Ramos (cell line): ENCODE results near the gene TCN1.
"Not testable (repeated sequence)": the region's sequence is repeated elsewhere in the genome, so short reads cannot be mapped to it uniquely, and the experiment has no call there.

Source experiments
- in situ Hi-C: fragments of 300-500 bp; cut with MboI; formaldehyde crosslinking; loops from one replicate; pipeline ENCODE4 v1.14.3; 2022; ENCODE audit warnings: low sequenced_read_pairs; ENCODE audit not compliant: unreplicated experiment

TCN1 gene

GRCh38 chr11:59866397-59866796 is at the start of gene TCN1:
Gene TCN1, minus strand, starts transcription at chr11:59866487. Its CDS starts 17 bp downstream, at chr11:59866470.
- in situ Hi-C loops, result no loop called here

- in situ Hi-C loops, result loop anchor here (25.0 kb wide), 1 partner anchor 366 kb away; no protein-coding TSS in a partner anchor
These were observed 37.3 kb upstream of the TCN1 start for GRCh38 chr11:59903569-59903968.

GRCh38 chr11:59901306-59901705 is 35.0 kb upstream of the TCN1 start:
- in situ Hi-C loops, result loop anchor here (25.0 kb wide), 1 partner anchor 364 kb away; no protein-coding TSS in a partner anchor

GRCh38 chr11:59900366-59901126 is 34.3 kb upstream of the TCN1 start:
- in situ Hi-C loops, result loop anchor here (25.0 kb wide), 1 partner anchor 363 kb away; no protein-coding TSS in a partner anchor

GRCh38 chr11:59899532-59899931 is 33.2 kb upstream of the TCN1 start:
- in situ Hi-C loops, result no loop called here

GRCh38 chr11:59898650-59899049 is 32.4 kb upstream of the TCN1 start:
- in situ Hi-C loops, result no loop called here

- in situ Hi-C loops, result no loop called here
These were observed 31.8 kb upstream of the TCN1 start for GRCh38 chr11:59898046-59898445.

GRCh38 chr11:59894616-59895015 is 28.3 kb upstream of the TCN1 start:
- in situ Hi-C loops, result no loop called here

GRCh38 chr11:59891781-59892181 is 25.5 kb upstream of the TCN1 start:
- in situ Hi-C loops, result no loop called here

- in situ Hi-C loops, result not testable (repeated sequence)
These were observed 20.9 kb upstream of the TCN1 start for GRCh38 chr11:59887156-59887555.

GRCh38 chr11:59883597-59883996 is 17.3 kb upstream of the TCN1 start:
- in situ Hi-C loops, result no loop called here

- in situ Hi-C loops, result no loop called here
These were observed 13.3 kb upstream of the TCN1 start for GRCh38 chr11:59879567-59879966.

GRCh38 chr11:59878575-59878974 is 12.3 kb upstream of the TCN1 start, which contains the start of gene OOSP3:
Gene OOSP3, plus strand, starts transcription at chr11:59878782. Its CDS starts 27 bp downstream, at chr11:59878809.
- in situ Hi-C loops, result no loop called here

GRCh38 chr11:59877784-59878183 is 11.5 kb upstream of the TCN1 start:
- in situ Hi-C loops, result no loop called here

GRCh38 chr11:59877325-59877724 is 11.0 kb upstream of the TCN1 start:
- in situ Hi-C loops, result no loop called here

GRCh38 chr11:59875856-59876519 is 9.7 kb upstream of the TCN1 start:
- in situ Hi-C loops, result no loop called here

- in situ Hi-C loops, result no loop called here
These were observed 5.8 kb upstream of the TCN1 start for GRCh38 chr11:59872076-59872475.

- in situ Hi-C loops, result no loop called here
These were observed 1.7 kb upstream of the TCN1 start for GRCh38 chr11:59867946-59868345.

- in situ Hi-C loops, result no loop called here
These were observed 549 bp upstream of the TCN1 start for GRCh38 chr11:59866836-59867235.

- in situ Hi-C loops, result no loop called here
These were observed 1.3 kb downstream of the TCN1 start for GRCh38 chr11:59865031-59865430.

GRCh38 chr11:59862252-59862651 is 4.0 kb downstream of the TCN1 start:
- in situ Hi-C loops, result no loop called here
